ENCODE results near the gene TNIK. TPM values are rescaled to one million over a fixed set of nuclear protein-coding genes. Genes with fewer than 3 reads are reported as not detected.
"Not testable (repeated sequence)": the region's sequence is repeated elsewhere in the genome, so short reads cannot be mapped to it uniquely, and the experiment has no call there.

TNIK gene
- total RNA-seq, 3 donors from 2014 or later: 7.4 to 17.6 (median 10.2) TPM

GRCh38 chr3:171383206-171384018 lies 76.8 kb downstream of the TNIK start:
- TF ChIP-seq POLR2A (IDR thresholded peaks at IDR 0.05) (no peak), POLR2AphosphoS5 (IDR thresholded peaks at IDR 0.05) (no peak), CTCF (IDR thresholded peaks at IDR 0.05) (no peak)
- peak in 1 of 2 donors; percentile 48 for DNase-seq (ENCODE audit: low spot score in 2 of 2)
- Histone ChIP-seq H3K4me3 (no peak overlapping the region), H3K27me3 (no peaks in the 10 kb centered on the region), H3K4me1 (no peaks in the 10 kb centered on the region), H3K9me3 (no peaks in the 10 kb centered on the region), H3K27ac (peak overlapping the region; percentile 73 to 81), H3K36me3 (no peaks in the 10 kb centered on the region)
- intact Hi-C loops (cut with DNase I; ENCODE audit: low total_unique reads): no loop called here

- H3K4me3 ChIP-seq; H3K9me3 ChIP-seq; intact Hi-C loops (cut with DNase I; ENCODE audit: low total_unique reads); DNase-seq (ENCODE audit: low spot score in 2 of 2); H3K4me1 ChIP-seq; H3K36me3 ChIP-seq; H3K27me3 ChIP-seq: not testable (repeated sequence)
- H3K27ac ChIP-seq: peak overlapping the region; percentile 73 to 78
Measured at GRCh38 chr3:171382347-171382746, 77.9 kb downstream of the TNIK start.

GRCh38 chr3:171380711-171381425 lies 79.3 kb downstream of the TNIK start:
- intact Hi-C loops (cut with DNase I; ENCODE audit: low total_unique reads): no loop called here
- H3K4me3 ChIP-seq: no peak overlapping the region
- no peak for TF ChIP-seq CTCF (IDR thresholded peaks at IDR 0.05)
- TF ChIP-seq POLR2AphosphoS5 (IDR thresholded peaks at IDR 0.05): no peak
- TF ChIP-seq POLR2A (IDR thresholded peaks at IDR 0.05): no peak
- no peak overlapping the region for H3K27ac ChIP-seq
- H3K36me3 ChIP-seq: no peaks in the 10 kb centered on the region
- H3K4me1 ChIP-seq: no peaks in the 10 kb centered on the region
- DNase-seq (ENCODE audit: low spot score in 2 of 2): no peak
- H3K9me3 ChIP-seq: no peaks in the 10 kb centered on the region
- H3K27me3 ChIP-seq: no peaks in the 10 kb centered on the region

- intact Hi-C loops (cut with DNase I; ENCODE audit: low total_unique reads): no loop called here
- no peaks in the 10 kb centered on the region for H3K27me3 ChIP-seq
- no peaks in the 10 kb centered on the region for H3K36me3 ChIP-seq
- no peaks in the 10 kb centered on the region for H3K4me1 ChIP-seq
- TF ChIP-seq CTCF (IDR thresholded peaks at IDR 0.05): no peak
- TF ChIP-seq POLR2AphosphoS5 (IDR thresholded peaks at IDR 0.05): no peak
- no peak for TF ChIP-seq POLR2A (IDR thresholded peaks at IDR 0.05)
- H3K4me3 ChIP-seq: no peak overlapping the region
- DNase-seq (ENCODE audit: low spot score in 2 of 2): no peak
- H3K27ac ChIP-seq: no peak overlapping the region
- no peaks in the 10 kb centered on the region for H3K9me3 ChIP-seq
Measured at GRCh38 chr3:171379961-171380483, 80.2 kb downstream of the TNIK start.

GRCh38 chr3:171379281-171379680 lies 80.9 kb downstream of the TNIK start:
- no peak overlapping the region for H3K27ac ChIP-seq
- H3K4me1 ChIP-seq: no peaks in the 10 kb centered on the region
- intact Hi-C loops (cut with DNase I; ENCODE audit: low total_unique reads): no loop called here
- H3K9me3 ChIP-seq: no peaks in the 10 kb centered on the region
- TF ChIP-seq CTCF (IDR thresholded peaks at IDR 0.05) (no peak), POLR2AphosphoS5 (IDR thresholded peaks at IDR 0.05) (no peak)
- DNase-seq (ENCODE audit: low spot score in 2 of 2): no peak
- H3K4me3 ChIP-seq: no peak overlapping the region
- no peaks in the 10 kb centered on the region for H3K27me3 ChIP-seq
- H3K36me3 ChIP-seq: no peaks in the 10 kb centered on the region

Data from breast epithelium (tissue), 4 donors.